Measurements from ENCODE around the gene C1QTNF8. TPM values are rescaled to one million over a fixed set of nuclear protein-coding genes. Genes with fewer than 3 reads are reported as not detected.
A peak's percentile ranks its signal among the peaks of the same experiment; 100 is the strongest.

Gene C1QTNF8
- total RNA-seq, 2 experiments from 2014 or later: not detected

DNA sequence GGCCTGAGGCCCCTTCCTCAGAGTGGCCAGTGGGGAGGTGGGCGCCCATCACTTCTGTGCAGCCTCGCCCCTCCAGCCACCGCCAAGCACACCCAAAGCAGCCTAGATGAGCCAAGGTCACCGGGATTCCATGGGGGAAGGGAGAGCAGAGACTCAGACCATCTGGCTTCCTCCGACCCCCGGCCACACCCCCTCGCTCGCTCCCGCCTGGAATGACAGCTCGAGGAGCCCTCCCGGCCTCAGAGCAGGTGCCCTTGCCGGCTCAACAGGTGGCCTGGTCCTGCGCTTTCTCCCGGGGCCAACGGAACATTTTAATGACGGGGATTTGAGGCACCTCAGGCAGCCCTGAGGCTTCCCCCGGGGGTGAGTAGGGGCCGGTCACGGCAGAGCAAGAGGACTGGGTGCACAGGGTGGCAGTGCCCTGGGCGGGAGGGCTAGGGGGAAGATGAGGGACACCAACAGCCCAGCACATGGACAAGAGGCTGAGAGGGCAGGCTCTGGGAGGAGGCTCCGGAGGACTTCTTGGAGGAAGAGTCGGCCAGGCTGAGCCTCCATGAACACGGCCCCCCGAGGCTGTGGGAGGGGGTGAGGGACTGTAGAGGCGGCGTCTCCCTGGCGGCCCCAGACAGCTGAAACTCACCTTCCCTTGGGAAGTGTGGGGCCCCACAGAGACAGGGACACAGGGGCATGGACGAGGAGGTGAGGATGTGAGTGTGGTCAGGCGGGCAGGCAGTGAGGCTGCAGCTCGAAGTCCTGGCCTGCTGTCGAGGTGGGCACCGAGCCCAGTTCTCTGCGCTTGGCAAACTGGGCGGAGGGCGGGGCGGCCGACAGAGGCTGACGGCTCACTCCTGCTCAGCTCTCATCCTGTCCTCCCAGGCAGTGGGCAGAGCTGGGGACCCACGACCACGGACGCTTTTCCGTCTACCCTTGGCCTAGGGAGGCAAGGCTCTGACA, 12.5 kb upstream of the C1QTNF8 start:
- Mint-ChIP-seq H3K27me3 (no peaks in the 10 kb centered on the region), H3K4me3 (no peak overlapping the region), H3K36me3 (no peaks in the 10 kb centered on the region), H3K27ac (no peak overlapping the region), H3K9me3 (ENCODE audit: low read depth) (no peaks in the 10 kb centered on the region), H3K4me1 (no peaks in the 10 kb centered on the region)
- ATAC-seq (no peak), DNase-seq (no peak)
- CTCF ChIA-PET: no interaction called here

DNA sequence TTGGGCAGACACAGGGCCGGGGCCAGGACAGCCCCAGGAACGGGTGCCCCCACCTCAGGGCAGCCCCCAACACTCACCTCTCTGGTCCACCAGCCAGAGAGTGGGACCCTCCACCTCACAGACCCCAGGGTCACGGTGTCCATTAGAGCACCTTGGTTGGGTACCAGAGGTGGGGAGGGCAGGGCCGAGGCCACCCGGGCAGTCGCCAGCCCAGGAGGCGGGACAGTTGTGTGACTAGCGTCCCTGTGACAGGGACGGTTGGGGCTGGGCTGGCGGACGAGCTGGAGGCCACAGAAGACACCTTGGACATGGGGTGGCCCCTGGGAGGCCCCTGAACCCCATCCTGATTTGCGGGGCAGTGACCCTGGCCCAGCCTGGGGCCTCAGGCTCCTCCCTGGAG, 11.7 kb upstream of the C1QTNF8 start:
- ATAC-seq (no peak), DNase-seq (no peak)
- Mint-ChIP-seq H3K4me1 (no peaks in the 10 kb centered on the region), H3K27me3 (no peaks in the 10 kb centered on the region), H3K4me3 (no peak overlapping the region), H3K27ac (no peak overlapping the region), H3K9me3 (ENCODE audit: low read depth) (no peaks in the 10 kb centered on the region), H3K36me3 (no peaks in the 10 kb centered on the region)
- CTCF ChIA-PET: interaction anchor here (0.6 kb wide), 1 partner anchor 196 kb away, joined by 3 read pairs; no protein-coding TSS in a partner anchor

DNA sequence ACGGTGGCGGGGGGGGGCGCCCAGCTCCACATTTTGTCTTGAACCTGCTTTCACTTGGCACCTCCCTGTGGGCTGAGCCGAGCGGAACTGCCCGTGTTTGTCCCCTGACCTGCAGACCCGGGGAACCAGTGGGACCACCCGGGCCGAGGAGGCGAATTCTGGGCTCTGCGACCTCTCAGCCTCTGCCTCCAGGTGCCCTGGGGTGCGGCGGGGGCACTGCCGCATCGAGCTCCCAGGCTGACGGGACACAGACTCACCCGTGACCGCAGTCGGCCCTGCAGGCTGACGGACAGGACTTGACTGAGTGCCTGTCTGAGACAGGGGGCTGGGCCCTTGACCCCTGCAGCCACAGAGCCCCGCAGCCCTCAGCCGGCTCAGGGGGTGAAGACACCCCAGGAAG, 11.1 kb upstream of the C1QTNF8 start:
- Mint-ChIP-seq H3K4me3 (no peak overlapping the region), H3K27me3 (no peaks in the 10 kb centered on the region), H3K36me3 (no peaks in the 10 kb centered on the region), H3K9me3 (ENCODE audit: low read depth) (no peaks in the 10 kb centered on the region), H3K27ac (no peak overlapping the region), H3K4me1 (no peaks in the 10 kb centered on the region)
- CTCF ChIA-PET: interaction anchor here (0.6 kb wide), 1 partner anchor 197 kb away, joined by 3 read pairs; no protein-coding TSS in a partner anchor
- DNase-seq (no peak), ATAC-seq (no peak)

DNA sequence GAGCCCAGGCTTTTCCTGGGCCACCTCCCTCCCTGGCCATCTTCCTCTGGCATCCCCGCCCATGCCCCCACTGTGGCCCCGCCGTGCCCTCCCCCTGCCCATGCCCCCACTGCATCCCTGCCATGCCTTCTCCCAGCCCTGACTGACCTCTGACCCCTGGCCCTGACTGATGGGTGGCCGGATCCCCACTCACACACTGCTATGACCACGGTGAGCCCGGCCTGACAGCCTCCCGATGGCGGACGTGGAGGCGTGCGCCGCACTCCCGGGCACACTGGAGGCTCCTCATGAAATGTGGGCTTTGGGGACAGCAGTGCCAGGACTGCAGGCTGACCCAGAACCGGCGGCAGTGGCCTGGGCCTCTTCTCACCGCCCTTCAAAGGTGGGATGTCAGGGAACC, 10.6 kb upstream of the C1QTNF8 start:
- CTCF ChIA-PET: interaction anchor here (0.9 kb wide), 1 partner anchor 48 kb away, joined by 3 read pairs; no protein-coding TSS in a partner anchor
- no peaks in the 10 kb centered on the region for H3K36me3 Mint-ChIP-seq
- H3K4me3 Mint-ChIP-seq: no peak overlapping the region
- no peaks in the 10 kb centered on the region for H3K27me3 Mint-ChIP-seq
- no peak for DNase-seq
- no peak overlapping the region for H3K27ac Mint-ChIP-seq
- H3K9me3 Mint-ChIP-seq (ENCODE audit: low read depth): no peaks in the 10 kb centered on the region
- no peaks in the 10 kb centered on the region for H3K4me1 Mint-ChIP-seq
- no peak for ATAC-seq

DNA sequence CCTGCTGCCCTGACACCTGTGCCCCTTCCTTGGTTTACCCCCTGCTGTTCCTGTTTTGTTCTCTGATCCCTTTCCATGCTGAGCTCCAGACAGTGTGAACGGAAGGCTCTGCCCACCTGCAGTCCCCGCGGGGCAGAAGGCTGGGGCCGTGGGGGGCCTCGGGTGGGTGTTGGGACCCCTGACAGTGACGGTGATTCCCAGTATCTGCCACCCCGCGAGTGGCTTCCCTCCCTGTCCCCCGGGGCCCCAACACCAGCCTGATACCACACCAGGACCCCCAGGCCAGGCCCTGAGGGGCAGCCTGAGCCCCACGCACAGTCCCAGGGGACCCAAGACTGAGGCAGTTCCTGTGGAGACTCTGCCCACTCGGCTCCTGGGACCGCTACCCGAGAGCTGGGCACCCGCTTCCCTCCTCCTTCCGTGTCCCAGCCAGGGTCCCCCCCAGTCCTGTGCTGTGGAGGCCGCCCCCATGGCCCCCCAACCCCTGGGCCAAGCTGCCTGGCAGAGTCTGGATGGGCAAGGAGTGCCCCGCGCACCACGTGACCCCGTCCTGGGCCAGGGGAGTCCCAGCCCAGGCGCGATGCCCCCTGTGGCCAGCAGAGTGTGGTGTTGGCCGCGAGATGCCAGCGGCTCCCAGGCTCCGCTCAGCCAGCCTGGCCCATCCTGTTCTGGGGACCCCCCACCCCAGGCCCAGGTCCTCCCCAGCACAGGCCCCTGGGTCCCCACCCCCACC, 10.0 kb upstream of the C1QTNF8 start:
- peak; percentile 34 for ATAC-seq
- Mint-ChIP-seq H3K4me1 (no peaks in the 10 kb centered on the region), H3K27me3 (no peaks in the 10 kb centered on the region), H3K27ac (no peak overlapping the region), H3K4me3 (no peak overlapping the region), H3K9me3 (ENCODE audit: low read depth) (no peaks in the 10 kb centered on the region), H3K36me3 (no peaks in the 10 kb centered on the region)
- DNase-seq: peak; percentile 45
- CTCF ChIA-PET: interaction anchor here (0.9 kb wide), 1 partner anchor 48 kb away, joined by 3 read pairs; no protein-coding TSS in a partner anchor

DNA sequence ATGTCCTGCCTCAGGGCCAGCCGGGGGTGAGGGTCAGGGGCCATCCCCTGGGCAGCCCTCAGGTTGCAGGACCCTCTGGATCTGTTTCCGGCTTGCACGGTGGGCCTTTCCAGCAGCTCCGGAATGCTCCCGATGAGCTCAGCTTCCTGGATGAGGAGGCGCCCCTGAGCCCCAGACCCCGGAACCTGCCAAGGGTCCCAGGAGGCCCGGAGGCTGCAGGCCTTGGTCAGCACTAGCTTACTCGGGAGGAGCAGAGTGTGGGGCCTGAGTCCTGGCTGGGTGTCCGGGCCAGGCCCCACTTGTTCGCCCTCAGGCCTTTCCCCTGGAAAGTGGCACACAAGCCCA, 7.6 kb upstream of the C1QTNF8 start:
- no peaks in the 10 kb centered on the region for H3K36me3 Mint-ChIP-seq
- no peaks in the 10 kb centered on the region for H3K27me3 Mint-ChIP-seq
- no peaks in the 10 kb centered on the region for H3K9me3 Mint-ChIP-seq (ENCODE audit: low read depth)
- CTCF ChIA-PET: interaction anchor here (0.8 to 1.1 kb wide), 6 partner anchors 32 to 362 kb away, joined by 3 to 4 read pairs (median 3); partner anchors contain the start of gene CIAO3
- H3K4me3 Mint-ChIP-seq: no peak overlapping the region
- no peak for DNase-seq
- ATAC-seq: no peak
- H3K27ac Mint-ChIP-seq: no peak overlapping the region
- no peaks in the 10 kb centered on the region for H3K4me1 Mint-ChIP-seq

DNA sequence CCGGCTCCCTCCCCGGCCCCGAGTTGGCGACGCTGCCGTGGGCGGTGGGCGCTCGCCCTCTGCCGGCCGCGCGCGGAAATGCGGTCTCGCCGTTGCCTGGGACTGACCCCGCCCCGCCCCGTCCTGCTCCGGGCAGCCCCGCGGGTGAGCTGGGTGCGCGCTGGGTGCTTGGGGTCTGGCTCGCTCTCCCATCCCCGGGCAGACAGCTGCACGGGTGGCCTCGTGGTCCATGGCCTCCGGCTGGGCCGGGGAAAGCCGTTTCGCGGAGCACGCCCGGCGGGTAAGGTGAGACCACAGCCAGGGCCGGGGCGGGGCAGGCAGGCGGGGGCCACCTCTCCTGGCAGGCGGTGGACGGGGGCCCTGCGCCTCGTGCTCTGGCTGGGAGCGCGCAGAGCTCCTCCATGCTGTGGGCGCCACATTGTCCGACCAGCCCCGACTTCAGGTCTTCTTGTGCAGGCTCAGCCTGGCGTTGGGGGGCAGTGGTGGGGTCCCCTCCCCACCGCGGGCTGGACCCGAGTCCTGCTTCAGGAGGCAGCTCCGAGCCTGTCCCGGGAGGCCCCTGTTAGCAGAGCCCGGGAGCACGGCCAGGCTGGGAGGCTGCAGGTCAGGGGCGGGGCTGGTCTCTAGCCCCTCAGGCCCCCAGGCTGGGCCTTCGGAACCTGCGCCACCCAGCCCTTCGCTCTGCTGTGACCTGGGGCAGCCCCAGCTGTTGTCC, 7.0 kb upstream of the C1QTNF8 start:
- H3K27me3 Mint-ChIP-seq: no peaks in the 10 kb centered on the region
- no peak overlapping the region for H3K4me3 Mint-ChIP-seq
- no peak overlapping the region for H3K27ac Mint-ChIP-seq
- no peaks in the 10 kb centered on the region for H3K36me3 Mint-ChIP-seq
- H3K4me1 Mint-ChIP-seq: no peaks in the 10 kb centered on the region
- CTCF ChIA-PET: interaction anchor here (0.6 to 1.1 kb wide), 7 partner anchors 32 to 362 kb away, joined by 3 to 4 read pairs (median 3); partner anchors contain the start of gene CIAO3
- H3K9me3 Mint-ChIP-seq (ENCODE audit: low read depth): no peaks in the 10 kb centered on the region
- ATAC-seq: peak; percentile 87
- DNase-seq: peak; percentile 68

DNA sequence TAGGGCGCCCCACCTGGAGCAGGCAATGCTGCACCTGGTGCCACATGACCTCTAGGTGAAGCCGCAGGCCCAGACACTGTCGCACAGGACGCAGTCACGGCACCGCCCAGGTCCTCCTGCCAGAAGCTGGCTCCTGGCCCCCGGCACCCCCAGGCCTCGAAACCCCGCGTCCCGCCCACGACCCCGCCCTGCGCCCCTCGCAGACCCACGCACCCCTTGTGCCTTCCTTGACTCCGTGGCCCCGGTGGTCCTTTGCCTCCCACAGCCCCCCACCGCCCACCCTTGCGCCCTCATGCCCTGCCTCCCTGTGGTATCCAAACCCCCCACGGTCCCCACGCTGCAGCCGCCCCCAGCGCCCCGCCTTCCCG, 6.3 kb upstream of the C1QTNF8 start:
- Mint-ChIP-seq H3K4me1 (no peaks in the 10 kb centered on the region), H3K36me3 (no peaks in the 10 kb centered on the region), H3K9me3 (ENCODE audit: low read depth) (no peaks in the 10 kb centered on the region), H3K27me3 (no peaks in the 10 kb centered on the region), H3K27ac (no peak overlapping the region), H3K4me3 (no peak overlapping the region)
- DNase-seq (no peak), ATAC-seq (no peak)
- CTCF ChIA-PET: no interaction called here

DNA sequence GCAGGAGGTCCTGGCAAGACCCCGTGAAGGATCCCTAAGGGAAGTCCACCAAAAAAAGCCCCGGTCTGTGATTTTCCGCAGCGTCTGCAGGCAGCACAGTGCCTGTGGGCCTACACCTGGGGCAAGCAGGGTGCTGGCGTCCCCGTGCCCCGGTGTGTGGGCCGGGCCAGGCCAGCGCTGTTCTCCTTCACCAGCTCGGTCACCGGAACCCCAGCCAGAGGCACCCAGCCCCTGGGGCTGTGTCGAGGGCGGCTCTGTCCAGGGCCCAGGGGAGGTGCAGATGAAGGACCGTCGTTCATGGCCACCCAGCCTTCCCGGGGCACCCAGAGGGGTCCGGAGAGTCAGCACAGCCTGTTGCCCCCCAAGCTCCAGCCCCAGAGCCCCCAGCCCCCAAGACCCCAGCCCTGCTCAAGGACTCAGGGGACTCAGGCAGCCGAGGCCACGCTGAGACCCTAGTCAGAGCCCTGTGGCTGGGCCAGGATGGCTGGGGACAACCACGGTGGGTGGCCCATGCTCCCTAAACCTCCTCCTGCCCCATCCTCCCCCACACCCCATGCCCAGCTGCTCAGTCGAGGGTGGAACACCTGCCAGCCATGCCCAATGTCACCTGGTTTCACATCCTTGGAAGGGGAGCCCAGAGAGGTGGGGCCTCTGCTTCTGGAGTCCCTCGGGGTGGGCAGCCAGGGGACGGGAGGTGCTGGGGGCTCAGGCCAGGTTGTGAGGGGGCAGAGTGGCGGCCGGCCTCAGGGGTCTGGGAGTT, 5.7 kb upstream of the C1QTNF8 start:
- CTCF ChIA-PET: no interaction called here
- H3K27me3 Mint-ChIP-seq: no peaks in the 10 kb centered on the region
- H3K9me3 Mint-ChIP-seq (ENCODE audit: low read depth): no peaks in the 10 kb centered on the region
- H3K4me1 Mint-ChIP-seq: no peaks in the 10 kb centered on the region
- no peak overlapping the region for H3K4me3 Mint-ChIP-seq
- no peak overlapping the region for H3K27ac Mint-ChIP-seq
- ATAC-seq (no peak), DNase-seq (no peak)
- no peaks in the 10 kb centered on the region for H3K36me3 Mint-ChIP-seq

DNA sequence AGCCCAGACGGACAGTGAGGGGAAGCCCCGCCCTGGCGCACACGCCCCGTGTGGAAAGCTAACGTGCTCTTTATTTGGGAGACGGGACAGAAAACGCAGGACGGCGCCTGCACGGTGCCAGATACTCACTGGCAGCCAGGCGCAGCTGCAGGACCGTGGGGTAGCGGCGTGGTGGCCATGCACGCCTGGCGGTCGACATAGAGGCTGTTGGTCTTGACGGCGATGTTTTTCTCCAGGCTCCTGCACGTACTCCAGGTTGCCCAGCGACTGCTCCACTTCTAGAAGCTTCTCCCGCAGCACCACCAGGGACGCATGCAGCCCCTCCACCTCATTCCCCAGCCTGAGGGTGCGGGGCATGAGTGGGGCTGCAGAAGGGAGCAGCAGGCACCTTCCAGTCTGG, 5.1 kb upstream of the C1QTNF8 start:
- Mint-ChIP-seq H3K27ac (no peak overlapping the region), H3K4me3 (no peak overlapping the region), H3K9me3 (ENCODE audit: low read depth) (no peaks in the 10 kb centered on the region), H3K36me3 (no peaks in the 10 kb centered on the region), H3K27me3 (no peaks in the 10 kb centered on the region), H3K4me1 (no peaks in the 10 kb centered on the region)
- CTCF ChIA-PET: no interaction called here
- no peak for DNase-seq
- no peak for ATAC-seq

DNA sequence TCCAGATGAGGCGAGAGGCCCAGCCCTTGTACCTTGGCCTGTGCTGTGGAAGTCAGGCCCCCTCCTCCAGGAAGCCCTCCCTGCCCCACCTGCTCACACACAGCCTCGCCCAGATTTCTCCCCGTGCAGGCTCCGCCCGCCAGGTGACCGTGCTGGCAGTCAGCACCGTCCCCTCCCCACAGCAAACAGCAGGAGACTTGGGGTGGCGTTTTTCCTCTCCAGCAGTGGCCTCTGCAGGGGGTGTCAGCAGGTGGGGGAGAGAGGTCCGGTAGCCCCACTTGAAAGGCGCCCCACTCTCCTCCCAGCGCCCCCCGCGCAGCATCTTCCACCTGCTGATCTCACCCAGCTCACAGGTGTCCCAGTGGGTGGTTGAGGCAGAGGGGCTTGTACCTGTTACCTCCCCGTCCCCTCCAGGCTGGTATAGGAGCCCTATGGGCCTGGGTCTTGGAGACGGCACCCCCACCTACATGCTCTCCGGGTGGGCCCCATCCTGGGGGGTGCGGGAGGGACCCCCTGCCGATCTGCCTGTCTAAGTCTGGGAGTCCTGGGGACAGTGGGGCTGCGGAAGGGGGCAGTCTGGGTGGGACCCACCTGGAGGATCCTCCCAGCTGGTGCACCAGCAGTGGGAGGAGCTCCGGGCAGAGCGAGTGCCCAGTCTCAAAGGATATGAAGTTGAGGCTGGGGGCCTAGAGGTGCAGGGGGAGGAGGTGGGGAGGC, 4.2 kb upstream of the C1QTNF8 start:
- no peaks in the 10 kb centered on the region for H3K27me3 Mint-ChIP-seq
- no peak overlapping the region for H3K27ac Mint-ChIP-seq
- CTCF ChIA-PET: no interaction called here
- DNase-seq (no peak), ATAC-seq (no peak)
- H3K4me1 Mint-ChIP-seq: no peaks in the 10 kb centered on the region
- H3K4me3 Mint-ChIP-seq: no peak overlapping the region
- no peaks in the 10 kb centered on the region for H3K9me3 Mint-ChIP-seq (ENCODE audit: low read depth)
- H3K36me3 Mint-ChIP-seq: no peaks in the 10 kb centered on the region

DNA sequence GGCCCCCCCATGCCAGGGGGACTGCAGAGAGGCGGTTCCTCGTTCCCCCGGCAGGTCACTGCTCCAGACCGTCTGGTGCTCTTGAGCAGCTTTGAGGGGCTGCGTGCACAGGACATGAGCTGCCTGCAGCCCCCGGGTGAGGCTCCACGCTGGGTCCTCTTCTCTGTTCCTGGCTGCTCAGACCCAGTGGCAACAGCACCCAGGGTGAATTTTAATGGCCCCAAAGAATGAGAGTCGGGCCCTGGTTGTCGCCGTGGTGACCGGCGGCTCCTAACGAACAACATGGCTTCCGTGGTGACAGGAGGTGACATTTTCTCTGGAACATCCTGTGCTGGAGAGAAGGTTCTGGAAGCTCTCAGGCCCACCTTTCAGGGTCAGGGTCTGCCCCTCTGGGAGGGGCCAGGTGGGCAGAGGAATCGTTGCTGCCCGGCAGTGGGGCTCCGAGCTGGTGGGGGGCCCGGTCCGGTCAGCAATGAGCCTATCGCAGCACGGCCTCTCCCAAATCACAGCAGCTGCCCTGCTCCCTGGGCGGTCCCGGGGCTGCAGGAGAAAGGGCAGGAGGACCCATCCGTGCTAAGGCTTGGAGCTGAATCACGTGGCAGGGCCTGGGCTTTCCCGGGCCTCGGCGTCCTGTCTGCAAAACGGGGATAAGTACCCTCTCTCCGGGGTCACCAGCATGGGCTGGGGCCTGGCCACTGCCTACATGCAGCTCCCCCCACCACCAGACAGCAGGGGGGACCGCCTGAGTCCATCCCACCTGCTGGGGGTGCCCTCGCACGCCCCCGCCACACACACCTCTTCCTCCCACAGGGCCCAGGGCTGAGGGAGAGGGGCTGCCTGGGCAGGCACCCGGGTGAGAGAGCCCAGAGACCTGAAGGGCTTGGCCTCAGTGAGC, 3.4 kb upstream of the C1QTNF8 start:
- H3K4me1 Mint-ChIP-seq: no peaks in the 10 kb centered on the region
- CTCF ChIA-PET: no interaction called here
- ATAC-seq (no peak), DNase-seq (no peak)
- H3K4me3 Mint-ChIP-seq: no peak overlapping the region
- no peaks in the 10 kb centered on the region for H3K27me3 Mint-ChIP-seq
- H3K27ac Mint-ChIP-seq: no peak overlapping the region
- no peaks in the 10 kb centered on the region for H3K36me3 Mint-ChIP-seq
- H3K9me3 Mint-ChIP-seq (ENCODE audit: low read depth): no peaks in the 10 kb centered on the region
